Endothelial cell of umbilical vein (primary cell): ENCODE data around the gene CPEB1. TPM values are rescaled to one million over a fixed set of nuclear protein-coding genes. Genes with fewer than 3 reads are reported as not detected.
"Not testable (repeated sequence)": the region's sequence is repeated elsewhere in the genome, so short reads cannot be mapped to it uniquely, and the experiment has no call there.

Experiments
- BruUV-seq: library from RNA; stranded (reverse); fragments of 400-500 nt; replicated peaks from 2 replicates; lab custom pipeline; 2021; lab: Mats Ljungman, UMichigan
- CTCF ChIA-PET: fragments of 300-600, 350-600 bp; sonication (Branson Sonifier 250); formaldehyde crosslinking; loops from one replicate; lab custom pipeline; 2021; ENCODE audit warnings: antibody characterized with exemption, inconsistent platforms; lab: Charles Lee
- POLR2A ChIA-PET: fragments of 300-600, 350-600 bp; sonication (Branson Sonifier 250); formaldehyde crosslinking; loops from one replicate; lab custom pipeline; 2021; ENCODE audit warnings: antibody characterized with exemption, inconsistent platforms; lab: Charles Lee
- DNase-seq: peaks from one replicate; pipeline ENCODE4 v3.0.0-alpha.2; 2011; ENCODE audit warnings: low read depth, low spot score
- FAIRE-seq: peaks from 2 replicates; lab custom pipeline; 2011; peaks lifted over from hg19 to GRCh38; lab: Jason Lieb, UNC
- H2AFZ ChIP-seq: 2 replicates; pipeline ENCODE4 v1.6.0; 2012; ENCODE audit warnings: low read depth, low read length, control low read depth, inconsistent platforms
- H3K27ac ChIP-seq: 2 replicates; pipeline ENCODE4 v1.5.1; 2011; ENCODE audit warnings: low read depth, mild to moderate bottlenecking, control low read depth, low read length, moderate library complexity; ENCODE audit not compliant: insufficient read depth
- H3K27me3 ChIP-seq, 2 experiments: 2 replicates each; pipeline versions ENCODE4 v1.6.0 to v1.6.1; 2011; ENCODE audit warnings: low read length in 2 of 2, mixed read lengths in 1 of 2; ENCODE audit not compliant: control insufficient read depth in 2 of 2, insufficient read depth in 2 of 2
- H3K36me3 ChIP-seq, 2 experiments: 2 replicates in 1 of 2; 3 replicates in 1 of 2; pipeline ENCODE4 v1.5.1; 2011; ENCODE audit warnings: low read length in 2 of 2, mild to moderate bottlenecking in 1 of 2, moderate library complexity in 1 of 2; ENCODE audit not compliant: control insufficient read depth in 2 of 2, insufficient read depth in 2 of 2; ENCODE audit errors: extremely low read depth in 1 of 2
- H3K4me1 ChIP-seq: 3 replicates; pipeline ENCODE4 v1.5.1; 2011; ENCODE audit warnings: mild to moderate bottlenecking, low read length; ENCODE audit not compliant: control insufficient read depth, insufficient read depth; ENCODE audit errors: extremely low read depth
- H3K4me2 ChIP-seq: 2 replicates; pipeline ENCODE4 v1.6.1; 2011; ENCODE audit warnings: low read length, control low read depth, mixed read lengths; ENCODE audit not compliant: insufficient read depth
- H3K4me3 ChIP-seq, 3 experiments: fragments of 200-600 bp in 1 of 3; sonication (generic), shearing (Covaris generic) in 1 of 3; replicated peaks in 1 of 3; 2 replicates each; pipeline ENCODE4 v1.5.1; 2011 to 2016; ENCODE audit warnings: control low read depth in 3 of 3, low read length in 3 of 3, mild to moderate bottlenecking in 2 of 3, inconsistent platforms in 1 of 3, low read depth in 1 of 3, moderate library complexity in 1 of 3; ENCODE audit not compliant: insufficient read depth in 1 of 3
- H3K79me2 ChIP-seq: 2 replicates; pipeline ENCODE4 v1.6.0; 2012; ENCODE audit warnings: low read length, inconsistent platforms; ENCODE audit not compliant: control insufficient read depth, insufficient read depth
- H3K9ac ChIP-seq: replicated peaks from 2 replicates; pipeline ENCODE3; 2011; ENCODE audit warnings: low read length, control low read depth; ENCODE audit not compliant: insufficient read depth; ENCODE audit errors: extremely low read depth
- H3K9me1 ChIP-seq: replicated peaks from 3 replicates; pipeline ENCODE4 v1.6.0; 2011; ENCODE audit warnings: mild to moderate bottlenecking, low read length; ENCODE audit not compliant: control insufficient read depth, insufficient read depth; ENCODE audit errors: extremely low read depth
- H3K9me3 ChIP-seq: replicated peaks from 2 replicates; pipeline ENCODE4 v1.5.1; 2012; ENCODE audit warnings: low read length, inconsistent platforms; ENCODE audit not compliant: control insufficient read depth, insufficient read depth
- H4K20me1 ChIP-seq: replicated peaks from 2 replicates; pipeline ENCODE3; 2011; ENCODE audit warnings: mild to moderate bottlenecking, low read length; ENCODE audit not compliant: control insufficient read depth, insufficient read depth; ENCODE audit errors: extremely low read depth
- EZH2 ChIP-seq: IDR thresholded peaks from 2 replicates; pipeline ENCODE4 v1.6.1; 2012; ENCODE audit warnings: borderline replicate concordance, low read depth, mild to moderate bottlenecking, moderate library complexity, low read length, inconsistent platforms; ENCODE audit not compliant: severe bottlenecking
- GATA2 ChIP-seq: IDR thresholded peaks from 2 replicates; pipeline ENCODE4 v1.7.0; 2011; ENCODE audit warnings: low read depth, mild to moderate bottlenecking, moderate library complexity, mixed read lengths, low read length; ENCODE audit not compliant: insufficient read length, insufficient read depth
- JUN ChIP-seq: IDR thresholded peaks from 2 replicates; pipeline ENCODE4 v1.6.1; 2011; ENCODE audit warnings: borderline replicate concordance, low read depth; ENCODE audit not compliant: insufficient read length, insufficient read depth
- POLR2A ChIP-seq: IDR thresholded peaks from 2 replicates; pipeline ENCODE4 v1.6.1; 2012; ENCODE audit warnings: low read depth, mild to moderate bottlenecking, control low read depth, low read length
- dilution Hi-C: fragments of 300-500 bp; cut with MboI; formaldehyde crosslinking; loops from one replicate; pipeline ENCODE4 v1.15.0; 2019; ENCODE audit warnings: low sequenced_read_pairs; ENCODE audit not compliant: extremely low pct_ligation_motif_present
- intact Hi-C: fragments of 100-400 bp; cut with micrococcal nuclease; formaldehyde crosslinking; loops from one replicate; pipeline ENCODE4 v1.10.0; 2022
- polyA plus RNA-seq, 4 experiments: library from polyadenylated mRNA; depleted of rRNA in 3 of 4; stranded (reverse) in 3 of 4; unstranded in 1 of 4; fragments of >200 nt; gene quantifications; 2 replicates each; pipeline versions ENCODE4 v1.2.1 to v1.2.3, GENCODE V29; 2011 to 2012; ENCODE audit warnings: missing spikeins in 1 of 4
- total RNA-seq: library from RNA; stranded (reverse); gene quantifications from 2 replicates; pipeline ENCODE4 v1.2.3, GENCODE V29; 2021
- TF ChIP-seq, protein P1 (sequence below): IDR thresholded peaks from 2 replicates; pipeline ENCODE4 v1.6.1; 2011; ENCODE audit not compliant: insufficient read depth, insufficient read length
- TF ChIP-seq, protein P2 (sequence below), 2 donors: IDR thresholded peaks; 1 replicate in 1 of 2; 2 replicates in 1 of 2; pipeline ENCODE4 v1.5.1; 2011; ENCODE audit warnings: low read length in 2 of 2, mild to moderate bottlenecking in 2 of 2, moderate library complexity in 2 of 2, control low read depth in 1 of 2, inconsistent platforms in 1 of 2, low read depth in 1 of 2; ENCODE audit not compliant: insufficient read depth in 1 of 2; ENCODE audit errors: extremely low read depth in 1 of 2

CPEB1 gene
- total and polyA plus RNA-seq, 2 donors (not counting 3 experiments of a cell fraction or from before 2014, with no cell fraction given): not detected

GRCh38 chr15:82646250-82647044, 716 bp downstream of the CPEB1 start:
- no TSS peak for BruUV-seq
- H3K4me3 ChIP-seq: no peak overlapping the region
- no peak overlapping the region for H2AFZ ChIP-seq
- POLR2A ChIA-PET: no interaction called here
- no peak for DNase-seq
- dilution Hi-C loops (no loop called here), intact Hi-C loops (no loop called here)
- no peaks in the 10 kb centered on the region for H3K9me1 ChIP-seq
- no peaks in the 10 kb centered on the region for H4K20me1 ChIP-seq
- H3K4me1 ChIP-seq: no peaks in the 10 kb centered on the region
- H3K79me2 ChIP-seq: no peaks in the 10 kb centered on the region
- H3K27ac ChIP-seq: no peak overlapping the region
- no peak overlapping the region for H3K9ac ChIP-seq
- CTCF ChIA-PET: no interaction called here
- H3K27me3 ChIP-seq: peaks cover 36 to 49% of the 10 kb centered on the region in 2 experiments
- H3K4me2 ChIP-seq: no peak overlapping the region
- no peak for FAIRE-seq
- H3K9me3 ChIP-seq: no peaks in the 10 kb centered on the region
- no peak for TF ChIP-seq GATA2
- peak; percentile 26 for TF ChIP-seq EZH2
- TF ChIP-seq JUN: no peak
- no peak for TF ChIP-seq POLR2A
- TF ChIP-seq, protein P1, sequence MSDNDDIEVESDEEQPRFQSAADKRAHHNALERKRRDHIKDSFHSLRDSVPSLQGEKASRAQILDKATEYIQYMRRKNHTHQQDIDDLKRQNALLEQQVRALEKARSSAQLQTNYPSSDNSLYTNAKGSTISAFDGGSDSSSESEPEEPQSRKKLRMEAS: no peak
- TF ChIP-seq, protein P2, sequence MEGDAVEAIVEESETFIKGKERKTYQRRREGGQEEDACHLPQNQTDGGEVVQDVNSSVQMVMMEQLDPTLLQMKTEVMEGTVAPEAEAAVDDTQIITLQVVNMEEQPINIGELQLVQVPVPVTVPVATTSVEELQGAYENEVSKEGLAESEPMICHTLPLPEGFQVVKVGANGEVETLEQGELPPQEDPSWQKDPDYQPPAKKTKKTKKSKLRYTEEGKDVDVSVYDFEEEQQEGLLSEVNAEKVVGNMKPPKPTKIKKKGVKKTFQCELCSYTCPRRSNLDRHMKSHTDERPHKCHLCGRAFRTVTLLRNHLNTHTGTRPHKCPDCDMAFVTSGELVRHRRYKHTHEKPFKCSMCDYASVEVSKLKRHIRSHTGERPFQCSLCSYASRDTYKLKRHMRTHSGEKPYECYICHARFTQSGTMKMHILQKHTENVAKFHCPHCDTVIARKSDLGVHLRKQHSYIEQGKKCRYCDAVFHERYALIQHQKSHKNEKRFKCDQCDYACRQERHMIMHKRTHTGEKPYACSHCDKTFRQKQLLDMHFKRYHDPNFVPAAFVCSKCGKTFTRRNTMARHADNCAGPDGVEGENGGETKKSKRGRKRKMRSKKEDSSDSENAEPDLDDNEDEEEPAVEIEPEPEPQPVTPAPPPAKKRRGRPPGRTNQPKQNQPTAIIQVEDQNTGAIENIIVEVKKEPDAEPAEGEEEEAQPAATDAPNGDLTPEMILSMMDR (IDR thresholded peaks at IDR 0.05; ENCODE audit: extremely low read depth in 1 of 2, insufficient read depth in 1 of 2, low read depth in 1 of 2, low read length in 2 of 2): no peak
- H3K36me3 ChIP-seq: no peaks in the 10 kb centered on the region

- dilution Hi-C loops, POLR2A ChIA-PET, intact Hi-C loops, H3K9ac ChIP-seq, H3K4me3 ChIP-seq, H3K4me2 ChIP-seq, BruUV-seq, H3K4me1 ChIP-seq, H3K27ac ChIP-seq, H3K9me3 ChIP-seq, H4K20me1 ChIP-seq, FAIRE-seq, H3K36me3 ChIP-seq, DNase-seq, H2AFZ ChIP-seq, H3K79me2 ChIP-seq, H3K9me1 ChIP-seq: not testable (repeated sequence)
- CTCF ChIA-PET: interaction anchor here (1.4 kb wide), 1 partner anchor 8 kb away, joined by 3 read pairs; no protein-coding TSS in a partner anchor
- H3K27me3 ChIP-seq: peaks cover 45 to 61% of the 10 kb centered on the region in 2 experiments
These were observed 2.0 kb downstream of the CPEB1 start for GRCh38 chr15:82644967-82645852.
